Activated CD8-positive, alpha-beta T cell treated with anti-CD3 and anti-CD28 coated beads, Interleukin-2, amount 10 ng/mL, durations not matched to agents 7 days and 5 days (primary cell): ENCODE measurements around the gene TSPO. TPM values are rescaled to one million over a fixed set of nuclear protein-coding genes. Genes with fewer than 3 reads are reported as not detected.

Experiments
- ATAC-seq: fragments of 150-1000 bp; cut with Tn5 transposase; one replicate; pipeline ENCODE4 v1.10.0; 2021; ENCODE audit warnings: moderate library complexity
- CTCF ChIA-PET: fragments of 350-600 bp; sonication (Branson Sonifier 250); formaldehyde crosslinking; loops from one replicate; lab custom pipeline; 2021; ENCODE audit warnings: antibody characterized with exemption; lab: Charles Lee
- POLR2A ChIA-PET: fragments of 350-600 bp; sonication (Branson Sonifier 250); formaldehyde crosslinking; loops from one replicate; lab custom pipeline; 2021; ENCODE audit warnings: antibody characterized with exemption; lab: Charles Lee
- DNase-seq: peaks from one replicate; pipeline ENCODE4 v3.0.0-alpha.2; 2020
- H3K27ac Mint-ChIP-seq: one replicate; pipeline ENCODE4 v1.8.0; 2021; ENCODE audit warnings: mild to moderate bottlenecking, mixed read lengths
- H3K27me3 Mint-ChIP-seq: one replicate; pipeline ENCODE4 v1.8.0; 2021; ENCODE audit warnings: low read depth, mixed read lengths
- H3K36me3 Mint-ChIP-seq: one replicate; pipeline ENCODE4 v1.8.0; 2021; ENCODE audit warnings: low read depth, mixed read lengths
- H3K4me1 Mint-ChIP-seq: one replicate; pipeline ENCODE4 v1.8.0; 2021; ENCODE audit warnings: low read depth, mixed read lengths
- H3K4me3 Mint-ChIP-seq: one replicate; pipeline ENCODE4 v1.8.0; 2021; ENCODE audit warnings: mild to moderate bottlenecking, mixed read lengths
- H3K9me3 Mint-ChIP-seq: one replicate; pipeline ENCODE4 v1.8.0; 2022; ENCODE audit warnings: mixed read lengths; ENCODE audit not compliant: insufficient read depth
- total RNA-seq, 2 experiments: library from RNA; stranded (reverse); gene quantifications; one replicate each; pipeline ENCODE4 v1.2.3, GENCODE V29; 2021

TSPO gene
- total RNA-seq, 2 experiments from 2014 or later = 90.0 to 91.8 TPM

GRCh38 chr22:43172191-43172590 lies 20.8 kb downstream of the TSPO start:
- Mint-ChIP-seq H3K27me3 (no peaks in the 10 kb centered on the region), H3K27ac (no peak overlapping the region), H3K9me3 (no peaks in the 10 kb centered on the region), H3K36me3 (peaks cover 27% of the 10 kb centered on the region), H3K4me3 (no peak overlapping the region), H3K4me1 (peaks cover 18% of the 10 kb centered on the region)
- ATAC-seq (no peak), DNase-seq (no peak)
- CTCF ChIA-PET = no interaction called here
- POLR2A ChIA-PET = no interaction called here

DNA sequence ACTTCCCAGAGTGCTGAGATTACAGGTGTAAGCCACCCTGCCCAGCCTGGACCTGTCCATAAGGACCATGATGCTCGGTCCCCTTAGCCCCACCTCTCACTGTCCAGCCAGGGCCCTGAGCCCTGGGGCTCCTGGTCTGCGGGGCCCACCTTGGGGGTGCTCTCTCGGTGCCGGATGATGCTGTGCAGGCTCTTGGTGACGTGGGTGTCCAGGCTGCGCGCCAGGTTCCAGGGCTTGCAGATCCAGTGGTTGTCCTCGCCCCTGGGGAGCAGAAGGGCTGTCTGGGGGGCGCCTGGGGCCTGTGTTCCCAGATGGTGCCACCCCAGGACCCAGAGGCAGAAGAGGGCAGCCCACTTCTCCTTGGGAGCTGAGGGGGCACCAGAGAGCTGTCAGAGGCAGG lies 22.2 kb downstream of the TSPO start:
- H3K27me3 Mint-ChIP-seq = no peaks in the 10 kb centered on the region
- CTCF ChIA-PET = no interaction called here
- no peak for DNase-seq

DNA sequence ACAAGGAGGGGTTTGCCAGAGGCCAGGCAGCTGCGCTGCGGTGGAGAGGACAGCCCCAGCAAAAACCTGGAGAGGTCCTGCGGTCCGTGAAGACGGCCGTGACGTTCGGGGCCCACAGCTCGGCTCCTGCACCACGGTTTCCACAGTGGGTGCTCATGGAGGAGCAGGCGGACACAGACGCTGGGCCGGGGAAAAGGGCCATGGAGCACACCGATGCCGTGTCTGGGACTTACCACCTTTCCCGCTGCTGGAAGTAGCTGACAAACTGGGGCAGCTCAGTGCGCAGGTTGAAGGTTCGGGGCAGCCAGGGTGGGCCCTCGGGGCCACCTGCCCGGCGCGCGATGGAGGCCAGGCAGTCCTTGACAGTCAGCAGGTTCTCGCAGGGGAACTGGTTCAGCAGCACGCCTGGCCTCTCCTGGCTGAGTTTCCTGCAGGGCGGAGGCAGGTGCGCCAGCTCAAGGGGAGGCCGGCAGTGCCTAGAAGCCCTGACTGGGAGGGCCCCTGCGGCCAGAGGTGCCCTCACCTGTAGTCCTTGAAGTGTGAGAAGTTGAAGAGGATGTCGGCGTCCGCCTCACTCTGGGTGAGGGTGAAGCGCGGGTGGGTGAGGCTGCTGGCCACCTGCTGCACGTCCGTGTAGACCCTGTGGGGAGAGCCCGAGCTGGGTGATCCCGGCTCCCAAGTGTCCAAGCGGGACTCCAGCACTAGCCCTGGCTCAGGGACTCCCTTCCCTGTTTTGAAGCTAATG lies 22.8 kb downstream of the TSPO start:
- Mint-ChIP-seq H3K4me1 (peaks cover 15% of the 10 kb centered on the region), H3K27ac (no peak overlapping the region), H3K9me3 (no peaks in the 10 kb centered on the region), H3K4me3 (no peak overlapping the region), H3K36me3 (peaks cover 33% of the 10 kb centered on the region), H3K27me3 (no peaks in the 10 kb centered on the region)
- ChIA-PET CTCF (no interaction called here), POLR2A (no interaction called here)
- DNase-seq = no peak
- no peak for ATAC-seq

More for the DNA sequence above, 22.2 kb downstream of the TSPO start:
- no peak for ATAC-seq
- Mint-ChIP-seq H3K36me3 (peaks cover 30% of the 10 kb centered on the region), H3K9me3 (no peaks in the 10 kb centered on the region), H3K4me1 (peaks cover 18% of the 10 kb centered on the region), H3K4me3 (no peak overlapping the region), H3K27ac (no peak overlapping the region)
- POLR2A ChIA-PET = no interaction called here

DNA sequence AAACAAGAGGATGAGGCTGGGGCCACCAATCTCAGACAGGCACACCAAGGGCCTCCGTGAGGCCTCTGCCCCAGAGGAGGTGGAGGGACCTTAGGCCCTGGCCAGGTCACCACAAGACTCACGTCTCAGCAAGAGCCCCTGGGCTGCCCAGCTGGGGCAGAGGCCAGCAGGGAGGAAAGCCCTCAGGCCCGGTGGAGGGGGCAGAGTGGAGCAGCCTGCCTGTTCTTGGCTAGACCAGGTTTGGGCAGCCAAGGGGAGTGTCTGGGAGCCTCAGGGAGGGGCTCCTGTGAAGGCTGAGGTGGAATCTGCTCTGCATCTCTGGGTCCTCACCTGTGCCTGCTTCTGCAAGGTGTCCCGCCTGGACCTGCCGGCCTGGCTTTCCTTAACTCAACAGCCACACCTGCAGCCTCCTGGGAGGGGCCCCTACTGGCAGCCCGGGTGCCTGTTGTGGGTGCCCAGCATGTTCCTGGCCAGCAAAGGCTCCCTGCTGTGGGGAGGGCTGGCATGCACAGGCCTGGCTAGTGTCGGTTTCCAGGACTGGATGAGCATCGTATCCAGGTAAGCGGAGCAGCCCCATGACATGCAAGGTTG lies 23.7 kb downstream of the TSPO start:
- H3K36me3 Mint-ChIP-seq = peaks cover 38% of the 10 kb centered on the region
- no peaks in the 10 kb centered on the region for H3K27me3 Mint-ChIP-seq
- no peak overlapping the region for H3K4me3 Mint-ChIP-seq
- DNase-seq = no peak
- H3K4me1 Mint-ChIP-seq = peaks cover 15% of the 10 kb centered on the region
- no peak for ATAC-seq
- POLR2A ChIA-PET = no interaction called here
- no peaks in the 10 kb centered on the region for H3K9me3 Mint-ChIP-seq
- CTCF ChIA-PET = no interaction called here
- H3K27ac Mint-ChIP-seq = no peak overlapping the region

DNA sequence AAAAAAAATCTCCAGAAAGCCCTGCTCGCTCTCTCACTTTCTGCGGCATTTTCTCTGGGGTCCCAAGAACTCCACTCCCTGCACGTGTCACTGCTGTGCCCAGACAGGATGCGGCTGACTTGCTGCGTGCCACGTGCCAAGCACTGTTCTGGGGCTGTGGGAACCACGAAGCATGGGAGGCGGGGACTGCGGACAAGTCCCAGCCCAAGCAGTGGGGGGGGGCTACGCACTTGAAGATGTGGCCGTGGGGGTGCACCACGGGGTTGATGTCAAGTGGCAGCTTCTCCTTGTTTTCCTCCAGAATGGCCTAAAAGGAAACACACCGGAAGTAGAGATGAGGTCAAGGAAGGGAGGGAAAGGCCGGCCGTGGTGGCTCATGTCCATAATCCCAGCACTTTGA lies 24.7 kb downstream of the TSPO start:
- H3K36me3 Mint-ChIP-seq = peaks cover 37% of the 10 kb centered on the region
- ChIA-PET CTCF (no interaction called here), POLR2A (no interaction called here)
- no peak overlapping the region for H3K4me3 Mint-ChIP-seq
- no peak for ATAC-seq
- H3K9me3 Mint-ChIP-seq = no peaks in the 10 kb centered on the region
- no peaks in the 10 kb centered on the region for H3K27me3 Mint-ChIP-seq
- H3K27ac Mint-ChIP-seq = no peak overlapping the region
- no peak for DNase-seq
- H3K4me1 Mint-ChIP-seq = peaks cover 8% of the 10 kb centered on the region

DNA sequence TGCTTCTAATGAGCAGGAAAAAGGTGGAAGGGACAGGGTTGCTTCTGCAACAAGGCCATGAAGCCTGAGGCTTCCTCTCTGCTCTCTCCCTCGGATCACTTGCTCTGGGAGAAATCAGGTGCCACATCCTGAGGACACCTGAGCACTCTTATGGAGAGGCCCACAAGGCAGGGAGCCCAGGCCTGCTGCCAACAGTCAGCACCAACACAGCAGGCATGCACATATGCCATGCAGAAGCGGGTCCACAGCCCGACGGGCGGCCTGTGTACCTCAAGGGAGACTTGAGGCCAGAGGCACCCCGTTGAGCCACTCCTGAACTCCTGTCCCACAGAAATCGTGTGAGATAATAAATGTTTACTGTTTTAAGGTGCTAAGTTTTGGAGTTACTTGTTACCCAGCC lies 26.1 kb downstream of the TSPO start:
- Mint-ChIP-seq H3K9me3 (no peaks in the 10 kb centered on the region), H3K4me3 (no peak overlapping the region), H3K27ac (no peak overlapping the region), H3K4me1 (peaks cover 5% of the 10 kb centered on the region), H3K36me3 (peaks cover 35% of the 10 kb centered on the region), H3K27me3 (no peaks in the 10 kb centered on the region)
- CTCF ChIA-PET = no interaction called here
- ATAC-seq = no peak
- no peak for DNase-seq
- POLR2A ChIA-PET = no interaction called here

DNA sequence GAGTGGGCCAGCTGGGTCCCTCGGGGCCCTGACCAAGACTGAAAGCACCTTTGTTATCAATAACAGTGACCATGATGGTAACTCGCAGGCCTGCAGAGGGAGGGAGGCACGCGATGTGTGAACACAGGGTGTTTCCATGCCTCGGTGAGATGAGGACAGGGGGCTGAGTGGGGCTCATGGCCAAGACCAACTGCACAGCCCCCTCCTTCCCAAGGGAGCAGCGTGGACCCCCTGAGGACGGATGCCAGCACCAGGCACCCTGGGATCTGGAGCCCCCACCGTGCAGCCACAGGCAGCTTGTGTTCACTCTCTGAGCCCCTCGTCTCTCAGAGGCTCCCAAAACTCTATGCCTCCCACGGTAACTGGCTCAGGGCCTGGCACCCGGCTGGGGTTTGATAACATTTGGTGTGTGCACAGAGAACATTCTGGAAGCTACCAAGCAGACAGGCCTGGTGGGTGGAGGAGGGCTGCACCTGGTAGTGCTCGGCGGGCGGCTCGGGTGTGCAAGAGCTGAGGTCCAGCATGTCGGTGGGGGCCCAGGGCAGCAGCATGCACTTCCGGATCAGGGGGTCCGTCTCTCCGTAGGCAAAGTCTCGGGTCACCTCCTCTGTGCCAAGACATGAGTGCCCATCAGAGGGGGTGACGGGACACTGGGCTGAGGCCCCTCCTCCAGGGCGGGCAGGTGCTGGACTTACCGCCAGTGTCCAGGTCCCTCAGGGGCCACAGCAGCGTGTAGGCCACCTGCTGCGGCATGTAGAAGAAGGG lies 28.0 kb downstream of the TSPO start:
- no peak overlapping the region for H3K27ac Mint-ChIP-seq
- H3K27me3 Mint-ChIP-seq = no peaks in the 10 kb centered on the region
- no peak overlapping the region for H3K4me3 Mint-ChIP-seq
- CTCF ChIA-PET = no interaction called here
- ATAC-seq (no peak), DNase-seq (no peak)
- no peaks in the 10 kb centered on the region for H3K9me3 Mint-ChIP-seq
- H3K4me1 Mint-ChIP-seq = peaks cover 14% of the 10 kb centered on the region
- POLR2A ChIA-PET = interaction anchor here (0.6 kb wide), 1 partner anchor 32 kb away, joined by 3 read pairs; no protein-coding TSS in a partner anchor
- H3K36me3 Mint-ChIP-seq = peaks cover 29% of the 10 kb centered on the region

DNA sequence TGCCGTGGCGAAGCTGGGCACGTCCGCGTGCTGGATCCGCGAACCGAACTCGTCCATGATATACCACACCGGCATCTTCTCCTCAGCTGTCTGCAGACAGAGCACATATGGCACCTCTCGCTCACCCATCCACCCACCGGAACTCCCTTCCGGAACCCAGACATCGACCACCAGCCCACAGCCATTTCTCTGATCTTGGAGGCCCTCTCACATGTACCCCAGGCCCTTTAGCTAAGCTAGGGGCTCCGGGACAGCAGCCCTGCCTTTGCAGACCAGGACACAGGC lies 28.5 kb downstream of the TSPO start:
- no peak for ATAC-seq
- Mint-ChIP-seq H3K27me3 (no peaks in the 10 kb centered on the region), H3K36me3 (peaks cover 33% of the 10 kb centered on the region), H3K4me3 (no peak overlapping the region), H3K27ac (no peak overlapping the region), H3K9me3 (no peaks in the 10 kb centered on the region), H3K4me1 (peaks cover 19% of the 10 kb centered on the region)
- ChIA-PET POLR2A (no interaction called here), CTCF (no interaction called here)
- no peak for DNase-seq

GRCh38 chr22:43180670-43181069 lies 29.3 kb downstream of the TSPO start:
- CTCF ChIA-PET = no interaction called here
- Mint-ChIP-seq H3K9me3 (no peaks in the 10 kb centered on the region), H3K27ac (no peak overlapping the region), H3K36me3 (peaks cover 33% of the 10 kb centered on the region), H3K4me3 (no peak overlapping the region), H3K4me1 (peaks cover 25% of the 10 kb centered on the region), H3K27me3 (no peaks in the 10 kb centered on the region)
- POLR2A ChIA-PET = no interaction called here
- DNase-seq (no peak), ATAC-seq (no peak)

- no peak for ATAC-seq
- Mint-ChIP-seq H3K4me3 (no peak overlapping the region), H3K27me3 (no peaks in the 10 kb centered on the region), H3K27ac (no peak overlapping the region), H3K9me3 (no peaks in the 10 kb centered on the region), H3K4me1 (peaks cover 23% of the 10 kb centered on the region), H3K36me3 (peaks cover 30% of the 10 kb centered on the region)
- ChIA-PET POLR2A (no interaction called here), CTCF (no interaction called here)
- no peak for DNase-seq
Observed at GRCh38 chr22:43181321-43182076, 30.1 kb downstream of the TSPO start.

- POLR2A ChIA-PET = no interaction called here
Observed at GRCh38 chr22:43182118-43182517, 30.8 kb downstream of the TSPO start.

DNA sequence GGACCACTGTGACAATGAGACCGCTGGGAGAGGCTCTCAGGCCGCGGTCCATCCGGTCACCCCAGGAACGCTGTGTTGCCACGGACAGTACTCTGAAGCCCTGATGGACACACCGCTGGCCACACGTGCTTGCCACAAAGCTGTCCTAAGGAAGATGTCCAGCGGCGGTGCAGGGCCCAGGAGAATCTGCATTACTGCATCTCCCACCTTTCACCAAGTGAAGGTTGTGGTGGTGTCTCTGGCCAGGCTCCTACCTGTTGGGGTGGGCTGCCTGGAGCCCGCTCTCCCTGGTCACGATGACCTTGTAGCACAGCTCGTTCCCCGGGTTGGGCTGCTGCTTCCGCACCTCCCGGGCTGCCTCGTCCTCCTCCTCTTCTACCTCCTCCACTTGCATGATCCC lies 31.4 kb downstream of the TSPO start:
- ChIA-PET CTCF (no interaction called here), POLR2A (no interaction called here)
- no peaks in the 10 kb centered on the region for H3K9me3 Mint-ChIP-seq
- H3K36me3 Mint-ChIP-seq = peaks cover 26% of the 10 kb centered on the region
- H3K27ac Mint-ChIP-seq = no peak overlapping the region
- peaks cover 25% of the 10 kb centered on the region for H3K4me1 Mint-ChIP-seq
- no peak for DNase-seq
- H3K27me3 Mint-ChIP-seq = no peaks in the 10 kb centered on the region
- no peak overlapping the region for H3K4me3 Mint-ChIP-seq
- ATAC-seq = no peak

More at GRCh38 chr22:43182118-43182517, 30.8 kb downstream of the TSPO start:
- CTCF ChIA-PET = no interaction called here
- Mint-ChIP-seq H3K27me3 (no peaks in the 10 kb centered on the region), H3K4me1 (peaks cover 23% of the 10 kb centered on the region), H3K36me3 (peaks cover 30% of the 10 kb centered on the region), H3K27ac (no peak overlapping the region), H3K9me3 (no peaks in the 10 kb centered on the region), H3K4me3 (no peak overlapping the region)
- ATAC-seq = no peak
- no peak for DNase-seq
